ENCODE results near the gene NID2.

The NID2 gene

GRCh38 chr14:52068615-52069306 is at the start of gene NID2:
Gene NID2, minus strand, starts transcription at chr14:52069059. Its CDS starts 65 bp downstream, at chr14:52068994.
- DNase-seq, result peak; percentile 15

- DNase-seq, result no peak
These were observed 48.4 kb upstream of the NID2 start for GRCh38 chr14:52117111-52117832.

GRCh38 chr14:52115286-52115685 is 46.4 kb upstream of the NID2 start:
- no peak for DNase-seq

GRCh38 chr14:52112336-52113018 is 43.6 kb upstream of the NID2 start:
- DNase-seq, result no peak

GRCh38 chr14:52111583-52111982 is 42.7 kb upstream of the NID2 start:
- DNase-seq, result no peak

- no peak for DNase-seq
These were observed 41.7 kb upstream of the NID2 start for GRCh38 chr14:52110441-52111086.

GRCh38 chr14:52108823-52109222 is 40.0 kb upstream of the NID2 start:
- DNase-seq, result no peak

GRCh38 chr14:52106840-52107239 is 38.0 kb upstream of the NID2 start:
- no peak for DNase-seq

GRCh38 chr14:52103416-52103815 is 34.6 kb upstream of the NID2 start:
- DNase-seq, result peak; percentile 7

GRCh38 chr14:52095794-52096193 is 26.9 kb upstream of the NID2 start:
- DNase-seq, result no peak

- no peak for DNase-seq
These were observed 26.5 kb upstream of the NID2 start for GRCh38 chr14:52095336-52095735.

- DNase-seq, result no peak
These were observed 25.9 kb upstream of the NID2 start for GRCh38 chr14:52094546-52095271.

GRCh38 chr14:52091928-52092327 is 23.1 kb upstream of the NID2 start:
- DNase-seq, result no peak

- DNase-seq, result no peak
These were observed 22.1 kb upstream of the NID2 start for GRCh38 chr14:52090936-52091335.

- no peak for DNase-seq
These were observed 20.4 kb upstream of the NID2 start for GRCh38 chr14:52089218-52089617.

- DNase-seq, result no peak
These were observed 17.9 kb upstream of the NID2 start for GRCh38 chr14:52086711-52087110.

GRCh38 chr14:52082903-52083302 is 14.0 kb upstream of the NID2 start:
- no peak for DNase-seq

- DNase-seq, result no peak
These were observed 13.1 kb upstream of the NID2 start for GRCh38 chr14:52081964-52082363.

- no peak for DNase-seq
These were observed 12.2 kb upstream of the NID2 start for GRCh38 chr14:52080808-52081755.

GRCh38 chr14:52080158-52080800 is 11.4 kb upstream of the NID2 start:
- DNase-seq, result no peak
